ENCODE data around the gene VAPA. TPM values are rescaled to one million over a fixed set of nuclear protein-coding genes. Genes with fewer than 3 reads are reported as not detected.
A peak's percentile ranks its signal among the peaks of the same experiment; 100 is the strongest.

VAPA gene
- total RNA-seq, 6 experiments from 2014 or later = 184 to 237 (median 206) TPM

DNA sequence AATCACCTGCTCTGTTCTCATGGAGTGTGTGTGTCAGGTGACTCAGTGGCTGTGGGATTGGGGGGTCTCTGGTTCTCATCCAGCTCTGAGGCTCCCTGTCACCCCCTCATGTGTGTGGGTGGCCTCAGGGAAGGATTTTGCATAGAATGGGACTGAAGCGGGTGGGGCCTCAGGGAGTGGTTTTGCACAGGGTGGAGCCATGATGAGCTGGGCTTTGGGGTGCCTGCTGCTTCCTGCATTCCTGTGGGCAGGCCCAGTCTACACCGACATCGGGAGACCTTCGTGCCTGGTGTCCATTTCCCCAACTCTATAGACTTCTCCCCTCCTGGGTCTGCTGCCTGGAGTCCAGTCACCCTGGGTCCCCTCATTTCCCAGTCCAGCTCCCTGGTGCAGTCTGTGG lies 59.7 kb downstream of the VAPA start:
- H3K4me3 Mint-ChIP-seq = no peak overlapping the region
- TF ChIP-seq, protein P1, sequence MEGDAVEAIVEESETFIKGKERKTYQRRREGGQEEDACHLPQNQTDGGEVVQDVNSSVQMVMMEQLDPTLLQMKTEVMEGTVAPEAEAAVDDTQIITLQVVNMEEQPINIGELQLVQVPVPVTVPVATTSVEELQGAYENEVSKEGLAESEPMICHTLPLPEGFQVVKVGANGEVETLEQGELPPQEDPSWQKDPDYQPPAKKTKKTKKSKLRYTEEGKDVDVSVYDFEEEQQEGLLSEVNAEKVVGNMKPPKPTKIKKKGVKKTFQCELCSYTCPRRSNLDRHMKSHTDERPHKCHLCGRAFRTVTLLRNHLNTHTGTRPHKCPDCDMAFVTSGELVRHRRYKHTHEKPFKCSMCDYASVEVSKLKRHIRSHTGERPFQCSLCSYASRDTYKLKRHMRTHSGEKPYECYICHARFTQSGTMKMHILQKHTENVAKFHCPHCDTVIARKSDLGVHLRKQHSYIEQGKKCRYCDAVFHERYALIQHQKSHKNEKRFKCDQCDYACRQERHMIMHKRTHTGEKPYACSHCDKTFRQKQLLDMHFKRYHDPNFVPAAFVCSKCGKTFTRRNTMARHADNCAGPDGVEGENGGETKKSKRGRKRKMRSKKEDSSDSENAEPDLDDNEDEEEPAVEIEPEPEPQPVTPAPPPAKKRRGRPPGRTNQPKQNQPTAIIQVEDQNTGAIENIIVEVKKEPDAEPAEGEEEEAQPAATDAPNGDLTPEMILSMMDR (IDR thresholded peaks at IDR 0.05) = no peak
- H3K36me3 Mint-ChIP-seq (ENCODE audit: low read depth) = peaks cover 22% of the 10 kb centered on the region

DNA sequence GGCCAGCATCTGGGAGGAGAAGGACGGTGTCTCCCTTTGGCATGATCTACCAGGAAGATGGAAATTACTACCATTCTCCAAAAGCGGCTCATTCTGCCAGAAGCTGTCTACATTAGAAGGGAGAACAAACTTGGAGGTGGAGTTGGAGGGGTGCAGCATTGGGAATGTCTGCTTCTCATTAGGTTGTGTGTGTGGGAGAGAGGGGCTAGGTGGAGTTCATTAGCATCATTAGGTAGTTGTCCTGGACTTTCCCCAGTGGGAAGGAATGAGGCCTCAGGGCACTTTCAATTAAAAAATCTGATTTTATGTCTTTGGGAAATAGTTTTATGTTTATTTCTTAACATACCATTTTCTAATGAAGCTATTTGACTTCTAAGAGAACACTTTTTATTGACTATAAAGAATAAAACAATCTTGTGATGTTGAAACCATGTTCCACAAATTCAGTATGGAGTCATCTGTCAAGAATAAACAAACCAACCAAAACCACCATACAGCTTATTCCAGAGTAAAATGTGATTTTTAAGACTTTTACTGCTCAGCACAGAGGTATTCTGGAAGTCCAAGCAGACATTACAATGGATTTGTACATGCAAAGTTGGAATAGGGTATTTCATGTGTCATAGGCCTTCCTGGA lies 60.6 kb downstream of the VAPA start:
- TF ChIP-seq, protein P1 (IDR thresholded peaks at IDR 0.05) = no peak
- H3K27ac Mint-ChIP-seq = peak overlapping the region; percentile 24; the same call in 1 of the 2 replicates
- H3K36me3 Mint-ChIP-seq (ENCODE audit: low read depth) = peaks cover 22% of the 10 kb centered on the region
- peaks cover 32% of the 10 kb centered on the region for H3K9me3 Mint-ChIP-seq
- peaks cover 2% of the 10 kb centered on the region; the same call in 1 of the 2 replicates for H3K27me3 Mint-ChIP-seq (ENCODE audit: insufficient read depth)
- H3K4me1 Mint-ChIP-seq (ENCODE audit: low read depth) = peaks cover 21% of the 10 kb centered on the region
- peak; percentile 7 for DNase-seq
- no peak overlapping the region for H3K4me3 Mint-ChIP-seq

More for the DNA sequence above, 59.7 kb downstream of the VAPA start:
- Mint-ChIP-seq H3K27ac (no peak overlapping the region; the same call in 1 of the 2 replicates), H3K27me3 (ENCODE audit: insufficient read depth) (peaks cover 6% of the 10 kb centered on the region), H3K4me1 (ENCODE audit: low read depth) (peaks cover 21% of the 10 kb centered on the region), H3K9me3 (peaks cover 30% of the 10 kb centered on the region)
- DNase-seq = no peak

DNA sequence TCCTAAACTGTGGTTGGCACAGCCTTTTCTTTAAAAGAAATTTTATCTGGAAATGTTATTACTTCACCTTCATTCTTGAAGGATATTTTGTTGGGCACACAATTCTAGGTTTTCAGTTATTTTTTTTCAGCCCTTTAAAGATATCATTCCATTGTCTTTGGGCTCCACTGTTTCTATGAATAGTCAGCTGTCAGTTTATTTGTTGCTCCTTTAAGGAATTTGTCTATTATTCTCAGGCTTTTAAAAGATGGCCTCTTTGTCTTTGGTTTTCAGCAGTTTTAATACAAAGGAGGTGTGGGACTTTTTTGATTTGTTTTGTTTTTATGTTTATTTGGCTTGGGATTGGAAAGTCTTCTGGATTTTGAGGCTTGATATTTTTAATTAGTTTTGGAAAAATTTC lies 61.8 kb downstream of the VAPA start:
- TF ChIP-seq, protein P1 (IDR thresholded peaks at IDR 0.05) = no peak
- no peak for DNase-seq
- peaks cover 22% of the 10 kb centered on the region for H3K36me3 Mint-ChIP-seq (ENCODE audit: low read depth)
- no peak overlapping the region for H3K4me3 Mint-ChIP-seq
- peaks cover 37% of the 10 kb centered on the region for H3K9me3 Mint-ChIP-seq
- H3K4me1 Mint-ChIP-seq (ENCODE audit: low read depth) = peaks cover 21% of the 10 kb centered on the region
- H3K27me3 Mint-ChIP-seq (ENCODE audit: insufficient read depth) = peaks cover 4% of the 10 kb centered on the region
- H3K27ac Mint-ChIP-seq = no peak overlapping the region

- no peak for DNase-seq
- Mint-ChIP-seq H3K36me3 (ENCODE audit: low read depth) (no peaks in the 10 kb centered on the region), H3K27me3 (ENCODE audit: insufficient read depth) (peaks cover 5% of the 10 kb centered on the region), H3K9me3 (peaks cover 6% of the 10 kb centered on the region), H3K4me1 (ENCODE audit: low read depth) (no peaks in the 10 kb centered on the region), H3K4me3 (no peak overlapping the region), H3K27ac (no peak overlapping the region)
- TF ChIP-seq, protein P1 (IDR thresholded peaks at IDR 0.05) = no peak
Observed at GRCh38 chr18:9982711-9983110, 68.9 kb downstream of the VAPA start.

DNA sequence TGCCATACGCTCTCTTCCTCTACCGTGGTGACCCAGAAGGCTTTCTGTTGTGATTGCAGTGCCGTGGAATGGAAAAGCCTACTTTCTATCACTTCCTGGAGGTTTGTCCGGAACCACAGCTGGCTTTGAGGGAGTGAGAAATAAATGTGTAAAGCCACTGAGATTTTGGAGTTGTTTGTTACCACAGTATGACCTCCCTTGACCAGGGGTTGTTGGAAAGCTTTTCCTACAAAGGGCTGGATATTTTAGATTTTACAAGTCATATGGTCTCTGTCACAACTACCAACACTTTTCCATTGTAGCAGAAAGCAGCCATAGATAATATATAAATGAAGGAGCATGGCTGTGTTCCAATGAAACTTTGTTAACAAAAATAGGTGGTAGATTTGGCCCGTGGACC lies 70.3 kb downstream of the VAPA start:
- H3K4me1 Mint-ChIP-seq (ENCODE audit: low read depth) = no peaks in the 10 kb centered on the region

More for the DNA sequence above, 70.3 kb downstream of the VAPA start:
- Mint-ChIP-seq H3K27ac (no peak overlapping the region), H3K9me3 (peaks cover 6% of the 10 kb centered on the region), H3K36me3 (ENCODE audit: low read depth) (no peaks in the 10 kb centered on the region), H3K27me3 (ENCODE audit: insufficient read depth) (peaks cover 5% of the 10 kb centered on the region), H3K4me3 (no peak overlapping the region)
- no peak for DNase-seq
- TF ChIP-seq, protein P1 (IDR thresholded peaks at IDR 0.05) = no peak

All from HFFc6 (cell line).